Breast epithelium (tissue), 4 donors: Measurements from ENCODE around the gene ACRV1. TPM values are rescaled to one million over a fixed set of nuclear protein-coding genes. Genes with fewer than 3 reads are reported as not detected.
A peak's percentile ranks its signal among the peaks of the same experiment; 100 is the strongest.

Source experiments
- DNase-seq, 2 donors: peaks; one replicate each; pipeline ENCODE4 v3.0.0-alpha.2; 2019; ENCODE audit warnings: low spot score in 2 of 2
- H3K27ac ChIP-seq, 2 donors: fragments of 200-600 bp; sonication (generic) in 1 of 2; one replicate each; pipeline ENCODE4 v1.5.1; 2016 to 2019; ENCODE audit warnings: mild to moderate bottlenecking in 1 of 2
- H3K27me3 ChIP-seq, 2 donors: fragments of 200-600 bp; sonication (generic) in 1 of 2; one replicate each; pipeline versions ENCODE4 v1.5.1 to v1.6.0; 2017 to 2019; ENCODE audit warnings: control low read depth in 1 of 2, mild to moderate bottlenecking in 1 of 2
- H3K36me3 ChIP-seq: fragments of 200-600 bp; one replicate; pipeline ENCODE4 v1.5.1; 2019
- H3K4me1 ChIP-seq, 2 donors: fragments of 200-600 bp; sonication (generic); one replicate each; pipeline ENCODE4 v1.5.1; 2016 to 2019; ENCODE audit warnings: control low read depth in 1 of 2
- H3K4me3 ChIP-seq, 3 donors: fragments of 200-600 bp; sonication (generic); 1 replicate in 2 of 3; 2 replicates in 1 of 3; pipeline ENCODE4 v1.5.1; 2016 to 2019; ENCODE audit warnings: mild to moderate bottlenecking in 3 of 3, moderate library complexity in 2 of 3
- H3K9me3 ChIP-seq, 2 donors: fragments of 200-600 bp; sonication (generic) in 1 of 2; one replicate each; pipeline ENCODE4 v1.5.1; 2016 to 2019; ENCODE audit warnings: control low read depth in 1 of 2
- POLR2A ChIP-seq: fragments of 450-650 bp; IDR thresholded peaks from one replicate; pipeline ENCODE4 v1.6.1; 2016; ENCODE audit warnings: antibody characterized with exemption, mild to moderate bottlenecking, moderate library complexity
- POLR2AphosphoS5 ChIP-seq, 3 donors: sonication (generic); formaldehyde crosslinking; IDR thresholded peaks; one replicate each; pipeline ENCODE4 v1.6.1; 2017; ENCODE audit warnings: antibody characterized with exemption in 3 of 3
- intact Hi-C: fragments of 100-400 bp; cut with DNase I; formaldehyde crosslinking; loops from one replicate; pipeline ENCODE4 v1.15.1; 2023; ENCODE audit warnings: low total_unique reads
- total RNA-seq, 3 donors: library from RNA; depleted of rRNA; stranded (reverse); fragments of >200 nt; gene quantifications; one replicate each; pipeline ENCODE4 v1.1.0, GENCODE V29; 2016
- TF ChIP-seq, protein P1 (sequence below), 3 donors: fragments of 450-650 bp; IDR thresholded peaks; one replicate each; pipeline ENCODE4 v1.5.1; 2016 to 2017; ENCODE audit warnings: antibody characterized with exemption in 3 of 3, mild to moderate bottlenecking in 3 of 3, moderate library complexity in 3 of 3

ACRV1 gene
- total RNA-seq, 3 donors from 2014 or later = 0.29 TPM; not detected in 2

DNA sequence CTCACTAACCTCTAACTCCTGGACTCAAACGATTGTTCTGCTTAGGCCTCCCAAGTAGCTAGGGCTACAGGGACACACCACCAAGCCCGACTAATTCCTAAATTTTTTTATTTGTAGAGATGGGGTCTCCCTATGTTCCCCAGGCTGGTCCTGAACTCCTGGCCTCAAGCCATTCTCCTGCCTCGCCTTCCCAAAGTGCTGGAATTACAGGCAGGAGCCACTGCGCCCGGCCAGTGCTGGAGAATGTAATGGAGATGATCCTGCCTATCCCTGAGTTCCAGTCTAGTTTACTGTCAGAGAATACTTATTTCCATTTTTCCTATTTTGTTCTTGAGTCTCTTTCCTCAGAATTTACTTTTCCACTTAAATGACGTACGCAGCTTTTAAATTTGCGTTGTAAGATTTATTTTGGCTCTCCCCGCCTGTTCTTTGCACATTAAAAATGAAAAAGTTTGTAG is 55.9 kb downstream of the ACRV1 start, which contains the start of gene CHEK1:
TSS of gene CHEK1 (plus strand) at position 408 of the 458 bp plus-strand sequence. CDS start 1,606 bp downstream, outside the sequence.
- intact Hi-C loops = no loop called here
- Histone ChIP-seq H3K27ac (peak within 1 kb of the TSS; percentile 92 to 98), H3K36me3 (peaks cover 3% of the 10 kb centered on the region), H3K9me3 (no peaks in the 10 kb centered on the region), H3K4me1 (no peaks in the 10 kb centered on the region), H3K4me3 (peak within 1 kb of the TSS; percentile 69 to 94 (median 82)), H3K27me3 (no peaks in the 10 kb centered on the region)
- TF ChIP-seq, protein P1, sequence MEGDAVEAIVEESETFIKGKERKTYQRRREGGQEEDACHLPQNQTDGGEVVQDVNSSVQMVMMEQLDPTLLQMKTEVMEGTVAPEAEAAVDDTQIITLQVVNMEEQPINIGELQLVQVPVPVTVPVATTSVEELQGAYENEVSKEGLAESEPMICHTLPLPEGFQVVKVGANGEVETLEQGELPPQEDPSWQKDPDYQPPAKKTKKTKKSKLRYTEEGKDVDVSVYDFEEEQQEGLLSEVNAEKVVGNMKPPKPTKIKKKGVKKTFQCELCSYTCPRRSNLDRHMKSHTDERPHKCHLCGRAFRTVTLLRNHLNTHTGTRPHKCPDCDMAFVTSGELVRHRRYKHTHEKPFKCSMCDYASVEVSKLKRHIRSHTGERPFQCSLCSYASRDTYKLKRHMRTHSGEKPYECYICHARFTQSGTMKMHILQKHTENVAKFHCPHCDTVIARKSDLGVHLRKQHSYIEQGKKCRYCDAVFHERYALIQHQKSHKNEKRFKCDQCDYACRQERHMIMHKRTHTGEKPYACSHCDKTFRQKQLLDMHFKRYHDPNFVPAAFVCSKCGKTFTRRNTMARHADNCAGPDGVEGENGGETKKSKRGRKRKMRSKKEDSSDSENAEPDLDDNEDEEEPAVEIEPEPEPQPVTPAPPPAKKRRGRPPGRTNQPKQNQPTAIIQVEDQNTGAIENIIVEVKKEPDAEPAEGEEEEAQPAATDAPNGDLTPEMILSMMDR (IDR thresholded peaks at IDR 0.05) = no peak
- no peak for TF ChIP-seq POLR2AphosphoS5 (IDR thresholded peaks at IDR 0.05)
- no peak for DNase-seq

DNA sequence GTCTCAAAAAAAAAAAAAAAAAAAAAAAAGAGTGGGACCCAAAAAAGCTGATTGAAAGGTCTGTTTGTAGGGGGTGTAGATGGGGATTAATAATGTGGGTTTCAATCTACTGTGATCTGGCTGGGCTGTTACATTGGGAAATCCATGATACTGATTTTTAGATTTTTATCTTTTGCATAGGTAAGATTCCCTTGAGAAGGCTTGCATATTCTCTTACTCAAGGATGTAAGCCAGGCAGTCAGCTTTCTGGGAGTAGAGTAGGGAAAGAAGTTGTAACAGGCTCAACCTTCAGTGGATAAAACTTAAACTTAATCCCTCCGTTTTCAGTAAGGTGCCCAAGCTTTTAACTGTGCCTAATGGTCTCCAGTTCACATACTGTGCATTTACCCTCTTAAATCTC is 57.6 kb downstream of the ACRV1 start:
- Histone ChIP-seq H3K27ac (no peak overlapping the region), H3K36me3 (peaks cover 7% of the 10 kb centered on the region), H3K9me3 (no peaks in the 10 kb centered on the region), H3K4me3 (no peak overlapping the region), H3K27me3 (no peaks in the 10 kb centered on the region), H3K4me1 (no peaks in the 10 kb centered on the region)
- no peak for TF ChIP-seq POLR2A
- TF ChIP-seq POLR2AphosphoS5 (IDR thresholded peaks at IDR 0.05) = no peak
- TF ChIP-seq, protein P1 (IDR thresholded peaks at IDR 0.05) = no peak
- DNase-seq = no peak
- intact Hi-C loops = loop anchor here (2.0 kb wide), 1 partner anchor 64 kb away; no protein-coding TSS in a partner anchor

DNA sequence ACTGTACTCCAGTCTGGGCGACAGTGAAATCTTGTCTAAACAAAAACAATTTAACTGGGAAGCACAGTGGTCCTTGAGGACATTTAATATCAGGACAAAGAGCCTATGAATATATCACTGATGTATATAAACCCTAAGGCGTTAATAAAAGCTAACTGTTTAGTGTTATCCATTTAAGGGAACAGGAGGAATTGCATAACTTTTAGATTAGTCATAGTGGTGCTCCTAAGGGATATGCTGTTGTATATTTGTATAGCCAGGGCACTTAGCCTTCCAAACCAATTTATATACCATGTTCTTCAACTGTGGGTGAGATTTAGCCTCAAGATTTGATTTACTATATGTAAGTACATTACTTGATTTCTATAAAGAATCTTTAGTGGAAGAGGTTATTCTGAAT is 58.7 kb downstream of the ACRV1 start:
- DNase-seq = no peak
- H3K9me3 ChIP-seq = no peaks in the 10 kb centered on the region
- H3K27ac ChIP-seq = no peak overlapping the region
- H3K4me3 ChIP-seq = no peak overlapping the region
- TF ChIP-seq, protein P1 (IDR thresholded peaks at IDR 0.05) = no peak
- no peak for TF ChIP-seq POLR2A
- no peak for TF ChIP-seq POLR2AphosphoS5 (IDR thresholded peaks at IDR 0.05)
- intact Hi-C loops = loop anchor here (2.0 kb wide), 1 partner anchor 63 kb away; no protein-coding TSS in a partner anchor
- H3K4me1 ChIP-seq = no peaks in the 10 kb centered on the region
- no peaks in the 10 kb centered on the region for H3K27me3 ChIP-seq
- peaks cover 7% of the 10 kb centered on the region for H3K36me3 ChIP-seq

Other genes starting within 250 kb of the ACRV1 start
- gene FEZ1, start 184.6 kb downstream of the ACRV1 start, total RNA-seq = 10 to 100 TPM in 2 of 3 donors, 1 to 10 TPM in 1; 4.8 to 20.8 (median 14.4) TPM
- gene EI24, start 111.4 kb downstream of the ACRV1 start, total RNA-seq = 100 to 1,000 TPM in 1 of 3 donors, 10 to 100 TPM in 2; 88.5 to 111 (median 94.1) TPM
- gene STT3A, start 88.0 kb downstream of the ACRV1 start, total RNA-seq = 100 to 1,000 TPM in 1 of 3 donors, 10 to 100 TPM in 2; 70.2 to 105 (median 96.0) TPM
- 1 to 10 TPM; 3.1 to 6.6 (median 3.2) TPM for gene CHEK1, start 55.7 kb downstream of the ACRV1 start, total RNA-seq
- gene PATE1, start 65.4 kb upstream of the ACRV1 start, total RNA-seq = not detected
- gene PATE2, start 98.0 kb upstream of the ACRV1 start, total RNA-seq = 1 to 10 TPM in 1 of 3 donors, under 1 TPM in 1, not detected in 1; 0.32 to 2.8 TPM
- gene PATE3, start 107.3 kb upstream of the ACRV1 start, total RNA-seq = not detected
- not detected for gene PATE4, start 152.5 kb upstream of the ACRV1 start, total RNA-seq
- 1 to 10 TPM; 2.7 to 6.9 (median 3.6) TPM for gene HYLS1, start 206.8 kb upstream of the ACRV1 start, total RNA-seq
- gene PUS3, start 222.4 kb upstream of the ACRV1 start, total RNA-seq = 10 to 100 TPM in 1 of 3 donors, 1 to 10 TPM in 2; 5.6 to 10.2 (median 8.6) TPM
- gene DDX25, start 223.7 kb upstream of the ACRV1 start, total RNA-seq = under 1 TPM in 1 of 3 donors, not detected in 2; 0.29 TPM